GM18868 (cell line): ENCODE data around the gene GMPPA.

Source experiments
- ATAC-seq: cut with Tn5 transposase; IDR thresholded peaks from one replicate; pipeline ENCODE4 v1.9.1; 2021; ENCODE audit warnings: mild to moderate bottlenecking, moderate library complexity; ENCODE audit not compliant: unreplicated experiment

The GMPPA gene

DNA sequence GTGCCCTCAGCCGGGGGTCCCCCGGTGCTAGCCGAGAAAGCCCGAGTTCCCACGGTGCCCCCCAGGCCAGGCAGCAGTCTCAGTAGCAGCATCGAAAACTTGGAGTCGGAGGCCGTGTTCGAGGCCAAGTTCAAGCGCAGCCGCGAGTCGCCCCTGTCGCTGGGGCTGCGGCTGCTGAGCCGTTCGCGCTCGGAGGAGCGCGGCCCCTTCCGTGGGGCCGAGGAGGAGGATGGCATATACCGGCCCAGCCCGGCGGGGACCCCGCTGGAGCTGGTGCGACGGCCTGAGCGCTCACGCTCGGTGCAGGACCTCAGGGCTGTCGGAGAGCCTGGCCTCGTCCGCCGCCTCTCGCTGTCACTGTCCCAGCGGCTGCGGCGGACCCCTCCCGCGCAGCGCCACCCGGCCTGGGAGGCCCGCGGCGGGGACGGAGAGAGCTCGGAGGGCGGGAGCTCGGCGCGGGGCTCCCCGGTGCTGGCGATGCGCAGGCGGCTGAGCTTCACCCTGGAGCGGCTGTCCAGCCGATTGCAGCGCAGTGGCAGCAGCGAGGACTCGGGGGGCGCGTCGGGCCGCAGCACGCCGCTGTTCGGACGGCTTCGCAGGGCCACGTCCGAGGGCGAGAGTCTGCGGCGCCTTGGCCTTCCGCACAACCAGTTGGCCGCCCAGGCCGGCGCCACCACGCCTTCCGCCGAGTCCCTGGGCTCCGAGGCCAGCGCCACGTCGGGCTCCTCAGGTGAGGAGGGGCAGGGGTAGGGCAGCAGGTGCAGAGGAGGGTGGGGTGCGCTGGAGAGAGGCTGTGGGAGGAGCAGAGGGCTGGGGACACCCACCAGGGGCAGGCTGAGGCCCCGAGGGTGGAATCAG is 14.1 kb upstream of the GMPPA start:
- no peak for ATAC-seq

- no peak for ATAC-seq
Measured at GRCh38 chr2:219485201-219485580, 13.5 kb upstream of the GMPPA start.

DNA sequence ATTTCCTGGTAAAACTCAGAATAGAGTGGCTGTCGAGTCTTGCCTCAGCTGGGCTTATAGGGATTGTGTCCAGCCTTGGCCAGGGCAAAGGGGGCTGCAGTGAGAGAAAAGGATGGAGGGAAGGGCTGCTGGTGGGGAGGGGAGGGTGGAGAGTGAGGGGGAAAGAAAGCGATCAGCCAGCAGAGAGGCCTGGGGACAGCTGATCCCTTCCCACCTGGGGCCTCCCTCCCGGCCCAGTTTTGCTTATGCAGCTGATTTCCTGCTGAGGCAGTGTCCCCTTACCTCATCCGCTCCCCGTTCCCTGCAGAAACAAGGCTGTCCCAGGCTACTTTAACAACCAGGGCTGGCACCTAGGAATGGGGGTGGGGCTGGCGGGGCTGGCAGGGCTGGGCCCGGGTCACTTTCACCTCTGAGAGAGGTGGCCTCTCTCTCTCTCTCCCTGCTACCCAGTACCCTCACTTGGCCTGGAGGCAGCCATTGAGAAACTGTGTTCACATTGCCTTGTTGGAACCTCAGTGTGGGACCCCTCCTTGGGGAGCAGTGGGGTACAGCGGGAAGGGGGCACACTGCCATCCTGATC is 12.2 kb upstream of the GMPPA start:
- no peak for ATAC-seq

GRCh38 chr2:219488149-219488843 is 10.4 kb upstream of the GMPPA start:
- ATAC-seq = no peak

DNA sequence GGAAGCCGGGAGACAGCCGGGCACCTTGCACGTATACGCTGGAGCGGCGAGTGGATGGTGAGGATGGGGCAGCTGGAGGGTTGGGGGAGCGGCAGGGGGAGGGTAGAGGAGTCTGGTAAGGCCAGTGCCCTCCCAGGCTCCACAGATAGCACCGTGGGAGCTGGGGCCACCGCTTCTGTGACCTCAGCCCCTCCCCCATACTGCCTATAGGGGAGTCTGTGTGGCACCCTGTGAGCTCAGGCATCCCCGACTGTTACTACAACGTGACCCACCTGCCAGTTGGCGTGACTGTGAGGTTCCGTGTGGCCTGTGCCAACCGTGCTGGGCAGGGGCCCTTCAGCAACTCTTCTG is 9.9 kb upstream of the GMPPA start:
- ATAC-seq = no peak

DNA sequence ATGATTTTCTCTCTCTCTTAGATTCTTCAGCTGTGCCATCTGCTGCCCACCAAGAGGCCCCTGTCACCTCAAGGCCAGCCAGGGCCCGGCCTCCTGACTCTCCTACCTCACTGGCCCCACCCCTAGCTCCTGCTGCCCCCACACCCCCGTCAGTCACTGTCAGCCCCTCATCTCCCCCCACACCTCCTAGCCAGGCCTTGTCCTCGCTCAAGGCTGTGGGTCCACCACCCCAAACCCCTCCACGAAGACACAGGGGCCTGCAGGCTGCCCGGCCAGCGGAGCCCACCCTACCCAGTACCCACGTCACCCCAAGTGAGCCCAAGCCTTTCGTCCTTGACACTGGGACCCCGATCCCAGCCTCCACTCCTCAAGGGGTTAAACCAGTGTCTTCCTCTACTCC is 9.4 kb upstream of the GMPPA start:
- no peak for ATAC-seq

GRCh38 chr2:219490186-219490585 is 8.5 kb upstream of the GMPPA start:
- no peak for ATAC-seq

DNA sequence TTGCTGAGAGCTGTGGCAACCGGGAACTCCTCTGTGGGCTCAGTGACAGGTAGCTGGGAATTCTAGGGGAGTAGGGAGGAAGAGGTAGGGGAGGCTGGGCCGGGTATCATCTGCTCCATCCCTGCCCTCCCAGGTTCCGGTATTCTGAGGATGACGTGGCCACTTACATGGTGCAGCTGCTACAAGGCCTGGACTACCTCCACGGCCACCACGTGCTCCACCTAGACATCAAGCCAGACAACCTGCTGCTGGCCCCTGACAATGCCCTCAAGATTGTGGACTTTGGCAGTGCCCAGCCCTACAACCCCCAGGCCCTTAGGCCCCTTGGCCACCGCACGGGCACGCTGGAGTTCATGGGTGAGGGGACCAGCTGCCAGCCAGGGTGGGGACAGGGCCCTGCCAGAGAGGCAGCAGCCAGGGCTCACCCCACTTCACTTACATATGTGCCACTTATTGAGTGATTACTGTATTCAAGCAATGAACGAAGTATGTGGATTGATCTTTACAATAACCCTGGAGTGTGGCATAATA is 8.0 kb upstream of the GMPPA start:
- ATAC-seq = no peak

- ATAC-seq = no peak
Measured at GRCh38 chr2:219491278-219491963, 7.3 kb upstream of the GMPPA start.

DNA sequence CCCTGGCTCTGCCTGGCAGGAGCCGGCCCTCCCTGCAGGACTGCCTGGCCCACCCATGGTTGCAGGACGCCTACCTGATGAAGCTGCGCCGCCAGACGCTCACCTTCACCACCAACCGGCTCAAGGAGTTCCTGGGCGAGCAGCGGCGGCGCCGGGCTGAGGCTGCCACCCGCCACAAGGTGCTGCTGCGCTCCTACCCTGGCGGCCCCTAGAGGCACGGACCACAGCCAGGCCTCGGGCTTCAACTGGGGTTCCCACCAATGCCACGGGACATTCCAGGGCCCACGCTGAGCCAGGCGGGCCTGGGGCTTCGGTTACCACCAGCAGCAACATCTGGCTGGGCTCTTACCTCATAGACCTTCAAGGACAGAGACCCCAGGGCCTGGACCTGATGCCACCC is 6.1 kb upstream of the GMPPA start:
- no peak for ATAC-seq

DNA sequence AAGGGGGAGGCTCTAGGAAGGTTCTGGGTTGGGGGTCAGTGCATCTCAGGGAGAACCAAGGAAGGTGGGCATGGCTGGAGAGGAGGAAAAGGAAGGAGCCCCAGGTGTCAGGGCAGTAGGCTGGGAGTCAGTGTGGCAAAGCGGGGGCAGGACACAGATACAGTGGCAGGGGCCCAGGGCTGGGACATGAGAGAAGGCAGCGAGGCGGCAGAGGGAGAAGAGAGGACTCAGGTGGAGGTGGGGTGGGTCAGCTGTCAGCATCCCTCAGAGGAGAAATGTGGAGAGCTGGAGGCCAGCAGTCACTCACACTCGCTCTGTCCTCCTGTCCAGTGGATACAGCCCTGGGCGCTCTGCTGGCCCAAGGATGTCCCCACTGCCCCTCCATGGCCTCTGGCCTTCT is 5.6 kb upstream of the GMPPA start:
- no peak for ATAC-seq

DNA sequence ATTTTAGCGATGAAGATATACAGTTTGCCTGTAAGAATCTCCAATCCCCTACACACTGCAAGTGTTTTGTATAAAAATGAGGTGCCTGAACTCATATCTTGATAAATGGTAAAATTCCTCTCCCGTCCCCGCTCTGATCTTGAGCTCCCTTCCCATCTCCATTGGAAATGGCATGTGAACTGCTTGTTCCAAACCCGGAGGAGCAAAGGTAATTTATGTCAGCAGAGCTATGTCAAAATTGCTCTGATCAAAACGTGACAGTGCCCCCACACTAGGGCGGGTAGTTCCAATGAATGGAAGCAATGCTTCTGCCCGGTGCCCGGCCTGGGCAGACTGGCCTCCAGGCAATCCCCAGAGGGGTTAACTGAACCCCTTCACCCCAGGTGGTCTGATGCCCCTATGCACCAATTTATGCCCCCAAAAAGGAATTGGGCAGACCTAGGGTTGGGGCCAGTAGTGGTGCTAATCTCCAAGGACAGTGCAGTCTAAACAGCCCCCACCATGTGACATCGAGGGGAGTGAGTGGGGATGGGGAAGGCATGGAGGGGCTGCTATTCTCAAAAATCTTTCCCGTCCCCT is 3.6 kb upstream of the GMPPA start:
- no peak for ATAC-seq

GRCh38 chr2:219495531-219496122 is 3.1 kb upstream of the GMPPA start:
- ATAC-seq = peak; percentile 38

- no peak for ATAC-seq
Measured at GRCh38 chr2:219496247-219496824, 2.4 kb upstream of the GMPPA start.

DNA sequence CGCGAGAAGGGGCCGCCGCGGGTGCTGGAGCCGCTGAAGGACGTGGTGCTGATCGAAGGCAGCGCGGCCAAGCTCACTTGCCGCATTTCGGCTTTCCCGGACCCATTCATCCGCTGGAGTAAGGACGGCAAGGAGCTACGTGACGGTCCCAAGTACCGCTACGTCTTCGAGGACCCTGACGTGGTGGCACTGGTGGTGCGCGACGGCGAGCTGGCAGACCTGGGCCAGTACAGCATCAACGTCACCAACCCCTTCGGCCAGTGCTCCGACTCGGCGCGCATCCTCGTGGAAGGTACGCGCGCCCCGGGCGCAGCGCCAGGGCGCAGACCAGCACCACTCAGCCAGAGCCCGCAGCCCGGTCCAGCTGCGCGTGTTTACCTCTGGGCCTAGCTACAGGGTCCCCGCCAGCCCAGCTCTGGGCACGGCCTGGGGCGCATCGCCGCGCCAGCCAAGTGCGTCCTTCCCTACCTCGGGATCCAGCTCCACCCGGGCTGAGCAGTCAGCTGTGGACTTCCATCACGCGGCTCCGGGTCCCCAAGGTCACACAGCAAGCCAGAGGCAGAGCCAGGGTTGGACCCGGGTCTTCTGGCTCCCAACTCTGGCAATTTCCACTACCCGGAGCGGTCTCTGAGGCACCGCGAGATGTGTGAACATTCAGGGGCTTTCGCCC is 1.7 kb upstream of the GMPPA start:
- no peak for ATAC-seq

DNA sequence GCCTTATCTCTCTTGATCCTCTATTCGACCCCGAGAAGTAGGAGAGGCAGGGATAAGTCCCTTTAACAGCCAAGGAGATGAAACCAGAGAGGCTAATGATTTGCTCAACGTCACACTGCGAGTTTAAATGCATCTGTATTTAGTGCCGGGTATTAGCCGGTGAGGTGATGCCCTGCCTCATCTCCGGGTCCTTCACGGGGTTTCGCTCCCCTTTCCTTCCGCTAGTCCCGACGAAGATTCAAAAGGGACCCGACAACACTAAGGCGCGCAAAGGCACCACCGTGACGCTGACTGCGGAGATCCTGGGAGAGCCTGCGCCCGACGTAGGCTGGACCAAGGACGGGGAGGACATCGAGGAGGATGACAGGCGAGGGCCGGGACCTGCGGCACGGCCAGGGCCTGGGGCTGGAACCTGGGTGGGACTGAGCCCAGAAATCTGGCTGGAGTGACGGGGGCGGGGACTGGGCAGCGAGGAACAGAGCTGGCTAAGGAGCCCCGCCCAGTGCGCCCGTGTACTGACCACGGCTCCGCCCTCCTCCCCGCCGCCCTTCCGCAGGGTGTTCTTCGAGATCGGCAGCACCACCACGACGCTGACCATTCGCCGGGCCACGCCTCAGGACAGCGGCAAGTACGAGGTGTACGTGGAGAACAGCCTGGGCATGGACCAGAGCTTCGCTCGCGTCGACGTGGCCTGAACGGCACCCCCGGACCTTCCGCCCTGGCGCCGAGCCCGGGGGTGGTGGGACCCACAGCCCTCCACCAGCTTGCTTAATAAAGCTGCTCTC is 1.0 kb upstream of the GMPPA start:
- ATAC-seq = no peak

- ATAC-seq = no peak
Measured at GRCh38 chr2:219499058-219499307, 292 bp downstream of the GMPPA start.

GRCh38 chr2:219499555-219499954 is 864 bp downstream of the GMPPA start:
- no peak for ATAC-seq

GRCh38 chr2:219500135-219500534 is 1.4 kb downstream of the GMPPA start:
- ATAC-seq = no peak
